Right renal cortex interstitium (tissue), 3 donors: Measurements from ENCODE around the gene MLH3. TPM values are rescaled to one million over a fixed set of nuclear protein-coding genes. Genes with fewer than 3 reads are reported as not detected.
A peak's percentile ranks its signal among the peaks of the same experiment; 100 is the strongest.
"Not testable (repeated sequence)": the region's sequence is repeated elsewhere in the genome, so short reads cannot be mapped to it uniquely, and the experiment has no call there.

Experiments
- DNase-seq, 3 donors: peaks; one replicate each; pipeline ENCODE4 v3.0.0-alpha.2; 2013; ENCODE audit warnings: low read depth in 3 of 3, low spot score in 2 of 3
- polyA plus RNA-seq, 3 donors: library from polyadenylated mRNA; unstranded; fragments of 120-200 nt; gene quantifications; one replicate each; pipeline ENCODE4 v1.2.1, GENCODE V29; 2013; ENCODE audit not compliant: insufficient read length in 3 of 3

Gene MLH3
- polyA plus RNA-seq, 3 donors = 35.7 to 37.4 (median 36.2) TPM

- DNase-seq = no peak
These were observed 10.8 kb downstream of the MLH3 start for GRCh38 chr14:75040507-75040906.

GRCh38 chr14:75032939-75033338 is 18.3 kb downstream of the MLH3 start:
- no peak for DNase-seq

DNA sequence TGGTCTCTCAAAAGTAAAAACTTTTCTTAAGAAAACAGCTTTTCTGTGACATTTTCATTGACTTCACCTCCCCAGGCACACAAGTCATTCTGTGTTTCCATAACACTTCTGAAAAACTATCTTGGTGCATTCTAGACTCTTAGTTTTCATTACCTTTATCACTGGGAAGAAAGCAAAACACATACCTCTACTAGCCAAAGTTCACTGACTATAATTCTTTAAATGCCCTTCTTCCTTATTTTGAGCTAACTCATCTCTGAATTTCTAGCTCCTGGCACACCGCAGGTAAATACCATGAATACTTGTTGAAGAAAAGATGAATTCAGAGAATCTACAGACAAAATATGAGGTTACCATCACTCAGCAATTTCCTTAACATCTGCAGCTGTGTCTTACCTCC is 21.1 kb downstream of the MLH3 start:
- DNase-seq = no peak

- no peak for DNase-seq
These were observed 25.4 kb downstream of the MLH3 start for GRCh38 chr14:75025876-75026275.

- DNase-seq = no peak
These were observed 26.2 kb downstream of the MLH3 start for GRCh38 chr14:75025082-75025481.

DNA sequence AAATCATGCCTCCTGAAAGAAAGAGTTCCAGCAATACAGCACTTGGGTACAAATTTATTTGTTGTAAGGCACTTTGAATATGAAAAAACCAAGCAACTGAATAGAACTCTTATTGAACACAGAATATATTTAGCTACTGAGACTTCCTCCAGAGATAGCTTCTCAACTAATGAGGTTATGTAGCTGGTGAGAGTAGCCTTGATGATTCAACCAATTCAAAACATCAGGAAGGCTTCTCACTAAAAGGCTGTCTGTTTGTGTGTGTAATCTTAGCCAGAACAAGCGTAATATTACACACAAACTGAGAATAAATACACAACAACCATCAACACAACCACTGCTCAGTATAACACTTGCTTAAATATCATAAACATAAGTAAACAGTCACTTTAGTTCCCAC is 28.2 kb downstream of the MLH3 start:
- no peak for DNase-seq

GRCh38 chr14:75022655-75023054 is 28.6 kb downstream of the MLH3 start:
- DNase-seq = no peak

- peak in 2 of 3 donors; percentile 29 to 39 for DNase-seq
These were observed 32.6 kb downstream of the MLH3 start for GRCh38 chr14:75018694-75019093.

- no peak for DNase-seq
These were observed 34.5 kb downstream of the MLH3 start for GRCh38 chr14:75016815-75017214.

GRCh38 chr14:75015496-75015895 is 35.8 kb downstream of the MLH3 start:
- DNase-seq = no peak

- no peak for DNase-seq
These were observed 38.0 kb downstream of the MLH3 start for GRCh38 chr14:75013290-75013689.

- no peak for DNase-seq
These were observed 39.8 kb downstream of the MLH3 start for GRCh38 chr14:75011356-75011994.

DNA sequence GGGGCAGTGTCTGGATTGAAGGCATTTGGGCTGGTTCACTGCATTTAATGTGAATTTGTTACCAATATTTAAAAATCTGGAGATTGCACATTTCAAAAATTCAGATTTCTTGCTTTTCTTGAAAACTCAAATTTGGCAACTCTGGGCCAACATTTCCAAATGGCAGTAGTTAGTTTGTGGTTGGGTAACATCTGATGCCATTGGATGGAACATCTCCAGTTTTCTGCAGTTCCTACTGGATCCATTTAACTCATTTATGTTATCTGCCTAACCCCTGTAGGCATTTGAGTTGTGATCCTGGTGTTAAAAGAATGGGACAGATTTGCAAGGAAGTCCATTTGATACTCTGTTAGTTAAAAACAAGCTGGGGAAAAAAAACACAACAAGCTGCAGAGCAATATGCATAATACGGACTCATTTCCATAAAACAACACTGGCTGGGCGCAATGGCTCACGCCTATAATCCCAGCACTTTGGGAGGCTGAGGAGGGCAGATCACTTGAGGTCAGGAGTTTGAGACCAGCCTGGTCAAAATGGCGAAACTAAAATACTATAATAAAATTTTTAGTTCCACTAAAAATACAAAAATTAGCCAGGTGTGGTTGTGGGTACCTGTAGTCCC is 40.7 kb downstream of the MLH3 start:
- no peak for DNase-seq

- no peak for DNase-seq
These were observed 42.1 kb downstream of the MLH3 start for GRCh38 chr14:75009176-75009575.

DNA sequence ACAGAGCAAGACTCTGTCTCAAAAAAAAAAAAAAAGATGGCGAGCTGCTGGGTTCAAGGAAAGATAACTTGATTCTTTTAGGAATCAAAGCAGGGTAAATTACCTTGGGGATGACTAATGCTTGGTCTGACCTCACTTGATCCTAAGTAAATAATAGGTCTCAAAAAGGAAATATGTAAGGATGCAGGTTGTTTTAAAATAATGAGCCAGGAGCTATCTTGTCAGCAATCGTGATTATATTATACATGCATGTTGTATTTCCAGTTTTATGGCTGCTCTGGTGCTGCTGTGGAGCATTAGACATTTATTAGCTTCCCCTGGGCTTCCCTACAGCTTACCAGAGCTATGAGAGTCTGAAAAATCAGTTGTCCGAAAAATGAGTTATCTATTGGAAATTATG is 45.9 kb downstream of the MLH3 start:
- DNase-seq = no peak

GRCh38 chr14:75003250-75004027 is 47.8 kb downstream of the MLH3 start:
- no peak for DNase-seq

DNA sequence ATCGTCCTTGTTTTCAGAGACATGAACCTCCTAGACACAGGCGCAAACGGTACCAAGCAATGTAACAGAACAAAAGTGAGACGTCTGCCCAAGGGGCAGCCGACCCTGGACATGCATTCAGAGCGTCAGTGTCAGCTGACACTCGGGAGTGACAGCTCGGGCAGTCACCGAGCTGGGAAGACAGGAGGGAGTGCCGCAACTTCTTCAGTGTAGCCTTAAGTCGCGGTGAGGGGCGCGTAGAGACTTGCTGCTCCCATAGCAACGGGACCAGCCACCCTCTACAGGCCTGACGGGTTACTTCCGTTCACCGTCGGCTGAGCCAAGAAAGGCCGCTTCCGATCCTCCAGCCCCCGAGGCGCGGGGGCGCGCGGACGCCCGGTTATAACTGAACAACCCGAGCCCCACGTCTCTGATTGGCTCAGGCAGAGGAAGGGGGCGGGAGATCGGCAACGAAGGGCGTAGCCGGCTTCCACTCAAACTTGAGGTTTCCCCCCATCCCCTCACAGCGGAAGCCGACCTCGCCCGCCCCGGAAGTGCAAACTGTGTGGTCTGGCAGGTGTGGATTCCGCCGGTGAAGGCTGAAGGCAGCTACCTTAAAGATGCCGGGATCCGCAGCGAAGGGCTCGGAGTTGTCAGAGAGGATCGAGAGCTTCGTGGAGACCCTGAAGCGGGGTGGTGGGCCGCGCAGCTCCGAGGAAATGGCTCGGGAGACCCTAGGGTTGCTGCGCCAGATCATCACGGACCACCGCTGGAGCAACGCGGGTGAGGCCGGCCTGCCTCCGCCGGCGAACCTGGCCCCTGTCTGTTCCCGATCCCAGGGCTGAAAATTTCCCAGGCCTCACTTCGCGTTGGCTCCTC is 48.6 kb downstream of the MLH3 start, which contains the start of gene EIF2B2:
Gene EIF2B2, plus strand, starts transcription at position 530 of the 858 bp plus-strand sequence. Its CDS starts 70 bp downstream, at position 600.
- peak; percentile 92 to 96 (median 95) for DNase-seq

- DNase-seq = no peak
These were observed 49.4 kb downstream of the MLH3 start for GRCh38 chr14:75001899-75002298.

DNA sequence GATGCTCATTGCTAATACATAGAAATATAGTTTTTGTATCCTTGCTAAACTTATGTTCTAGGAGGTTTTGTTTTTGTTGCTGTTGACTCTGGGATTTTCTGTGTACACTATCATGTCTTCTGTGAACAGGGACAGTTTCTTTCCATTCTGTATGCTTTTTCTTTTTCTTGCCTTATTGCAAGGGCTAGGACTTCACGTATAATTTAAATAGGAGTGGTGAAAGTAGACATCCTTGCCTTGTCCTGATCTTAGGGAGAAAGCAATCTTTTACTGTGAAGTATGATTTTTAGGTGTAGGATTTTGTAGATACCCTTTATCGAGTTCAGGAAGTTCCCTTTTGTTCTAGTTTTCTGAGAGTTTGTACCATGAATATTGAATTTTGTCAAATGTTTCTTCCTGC is 50.0 kb downstream of the MLH3 start:
- DNase-seq = no peak

- not testable (repeated sequence) for DNase-seq
These were observed 55.5 kb downstream of the MLH3 start for GRCh38 chr14:74995781-74996180.

- DNase-seq = not testable (repeated sequence)
These were observed 57.1 kb downstream of the MLH3 start for GRCh38 chr14:74994182-74994581.
